NCI-H146 treated with DMSO at 0.1 percent for 48 hours (cell line): Measurements from ENCODE around the gene SRA1.
"Not testable (repeated sequence)": the region's sequence is repeated elsewhere in the genome, so short reads cannot be mapped to it uniquely, and the experiment has no call there.

ENCODE experiments used
- DNase-seq: peaks from one replicate; lab custom pipeline; 2025; ENCODE audit not compliant: unreplicated experiment; lab: John Stamatoyannopoulos, UW

Gene SRA1

GRCh38 chr5:140557136-140557805, at the start of gene SRA1:
Gene SRA1, minus strand, starts transcription at chr5:140557473. Its CDS starts 21 bp downstream, at chr5:140557452.
- peak; percentile 75 for DNase-seq

- no peak for DNase-seq
These were observed 49.8 kb upstream of the SRA1 start for GRCh38 chr5:140607031-140607430.

DNA sequence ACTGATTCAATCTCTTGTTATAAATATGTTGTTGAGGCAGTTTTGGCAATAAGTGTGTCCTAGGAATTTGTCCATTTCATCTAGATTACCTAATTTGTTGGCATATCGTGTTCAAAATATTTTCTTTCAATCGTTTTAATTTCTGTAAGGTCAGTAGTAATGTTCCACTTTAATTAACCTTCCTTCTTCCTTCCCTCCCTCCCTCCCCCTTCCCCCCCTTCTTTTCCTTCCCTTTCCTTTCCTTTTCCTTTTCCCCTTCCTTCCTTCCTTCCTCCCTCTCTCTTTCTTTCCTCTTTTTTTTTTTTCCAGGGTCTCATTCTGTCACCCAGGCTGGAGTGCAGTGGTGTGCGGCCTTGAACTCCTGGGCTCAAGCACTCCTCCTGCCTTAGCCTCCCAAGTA, 48.6 kb upstream of the SRA1 start:
- DNase-seq = no peak

GRCh38 chr5:140603734-140604133, 46.5 kb upstream of the SRA1 start:
- no peak for DNase-seq

DNA sequence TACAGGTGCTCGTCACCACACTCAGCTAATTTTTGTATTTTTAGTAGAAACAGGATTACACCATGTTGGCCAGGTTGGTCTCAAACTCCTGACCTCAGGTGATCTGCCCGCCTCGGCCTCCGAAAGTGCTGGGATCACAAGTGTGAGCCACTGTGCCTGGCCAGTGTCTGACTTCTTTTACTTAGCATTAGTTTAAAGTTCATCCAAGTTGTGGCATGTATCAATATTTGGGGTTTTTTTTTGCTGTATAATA, 46.1 kb upstream of the SRA1 start:
- not testable (repeated sequence) for DNase-seq

DNA sequence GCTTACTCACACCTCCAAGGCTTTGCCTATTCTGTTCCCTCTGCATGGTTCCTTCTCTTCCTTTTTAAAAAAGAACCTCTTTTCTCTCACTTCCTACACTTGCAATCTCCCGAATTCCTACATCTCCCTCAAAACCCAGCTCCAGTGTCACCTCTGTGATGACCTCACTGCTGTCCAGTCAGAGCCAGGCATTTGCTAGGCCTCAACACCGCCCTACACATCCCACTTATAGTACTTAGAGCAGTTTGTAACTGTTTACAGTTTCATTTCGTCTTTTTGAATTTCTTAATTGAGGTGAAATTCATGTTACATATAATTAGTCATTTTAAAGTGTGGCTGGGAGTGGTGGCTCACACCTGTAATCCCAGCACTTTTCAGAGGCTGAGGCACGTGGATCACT, 44.9 kb upstream of the SRA1 start:
- no peak for DNase-seq

- no peak for DNase-seq
These were observed 42.8 kb upstream of the SRA1 start for GRCh38 chr5:140600096-140600495.

GRCh38 chr5:140598836-140599235, 41.6 kb upstream of the SRA1 start:
- no peak for DNase-seq

DNA sequence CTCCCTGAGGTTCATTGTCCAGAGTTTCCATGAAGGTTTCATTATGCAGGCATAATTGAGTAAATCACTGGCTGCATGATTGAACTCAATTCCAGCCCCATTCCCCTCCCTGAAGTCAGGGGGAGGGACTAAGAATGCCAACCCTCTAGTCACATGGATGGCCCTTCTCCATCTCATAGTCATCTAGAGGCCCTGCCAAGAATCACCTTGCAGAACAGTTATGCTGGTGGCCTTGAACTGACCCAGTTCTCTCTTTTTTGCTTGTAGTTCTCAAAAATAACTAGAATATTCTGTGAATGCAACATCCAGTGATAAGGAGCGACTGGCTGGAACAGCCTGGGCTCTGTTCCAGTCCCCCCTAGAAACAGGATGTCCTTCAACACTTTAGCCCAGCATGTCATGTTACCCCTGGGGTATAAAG, 39.1 kb upstream of the SRA1 start:
- no peak for DNase-seq

DNA sequence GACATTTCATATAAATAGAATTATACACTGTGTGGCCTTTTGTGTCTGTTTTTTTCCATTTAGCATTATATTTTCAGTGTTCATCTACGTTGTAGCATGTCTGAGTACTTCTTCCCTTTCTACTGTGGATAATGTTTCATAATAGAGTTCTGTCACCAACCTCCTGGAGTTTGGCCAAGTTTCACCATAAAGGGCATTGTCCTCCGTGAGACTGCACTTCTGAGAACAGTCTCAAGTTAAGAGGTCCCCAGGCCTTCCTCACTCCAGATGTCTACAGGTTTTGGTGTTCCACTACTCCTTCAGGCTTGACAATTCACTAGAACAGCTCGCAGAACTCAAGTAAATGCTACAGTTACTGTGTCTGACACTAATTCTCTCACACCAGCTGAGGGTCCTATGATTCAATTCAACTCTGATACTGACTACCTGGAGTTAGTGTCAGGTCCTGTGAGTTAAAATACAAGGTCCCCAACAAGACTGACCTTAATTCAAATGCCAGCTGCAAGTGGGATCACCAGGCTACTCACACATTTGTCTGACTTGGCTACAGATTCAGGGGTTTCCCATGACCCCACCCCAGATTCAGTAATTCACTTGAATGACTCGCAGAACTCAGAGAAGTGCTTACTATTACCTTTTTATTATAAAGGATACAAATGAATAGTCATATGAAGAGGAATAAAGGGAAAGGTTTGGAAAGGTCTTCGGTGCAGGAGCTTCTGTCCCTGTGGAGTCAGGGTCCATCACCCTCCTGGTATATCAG, 38.4 kb upstream of the SRA1 start:
- DNase-seq = no peak

GRCh38 chr5:140594169-140594568, 36.9 kb upstream of the SRA1 start:
- DNase-seq = no peak

DNA sequence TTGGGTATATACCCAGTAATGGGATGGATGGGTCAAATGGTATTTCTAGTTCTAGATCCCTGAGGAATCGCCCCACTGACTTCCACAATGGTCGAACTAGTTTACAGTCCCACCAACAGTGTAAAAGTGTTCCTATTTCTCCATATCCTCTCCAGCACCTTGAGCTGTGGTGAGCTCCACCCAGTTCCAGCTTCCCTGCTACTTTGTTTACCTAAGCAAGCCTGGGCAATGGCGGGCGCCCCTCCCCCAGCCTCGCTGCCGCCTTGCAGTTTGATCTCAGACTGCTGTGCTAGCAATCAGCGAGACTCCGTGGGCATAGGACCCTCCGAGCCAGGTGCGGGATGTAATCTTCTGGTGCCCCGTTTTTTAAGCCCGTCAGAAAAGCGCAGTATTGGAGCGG, 35.8 kb upstream of the SRA1 start:
- DNase-seq = not testable (repeated sequence)

DNA sequence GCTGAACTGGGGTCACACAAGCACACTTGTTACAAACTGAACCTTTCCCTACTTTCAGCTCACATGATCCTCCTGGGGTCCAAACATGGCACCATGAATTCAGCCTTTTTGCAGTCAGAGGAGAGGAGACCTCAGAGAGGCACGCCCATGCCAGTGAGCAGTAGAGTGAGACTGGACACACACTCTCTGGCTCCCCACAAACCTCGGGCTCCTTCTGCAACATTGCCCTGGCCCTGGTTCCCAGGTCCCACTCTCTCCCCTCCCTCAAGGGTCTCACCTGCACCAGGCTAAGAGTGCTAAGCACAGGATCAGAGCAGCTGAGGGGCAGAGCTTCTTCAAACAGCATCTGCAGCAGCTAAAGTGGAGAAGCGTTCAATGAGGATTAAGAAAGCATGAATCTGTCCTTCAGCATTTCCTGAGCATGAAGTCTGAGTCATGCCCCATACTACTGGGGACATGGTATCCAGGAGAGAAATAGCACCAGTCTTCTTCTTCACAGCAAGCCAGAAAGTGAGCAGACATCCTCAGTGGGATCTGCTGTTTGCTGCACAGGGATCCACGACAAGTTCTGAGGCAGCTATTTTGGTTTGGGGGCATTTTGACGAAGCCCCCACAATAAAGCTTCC, 34.6 kb upstream of the SRA1 start:
- no peak for DNase-seq

GRCh38 chr5:140590861-140591260, 33.6 kb upstream of the SRA1 start:
- DNase-seq = no peak

DNA sequence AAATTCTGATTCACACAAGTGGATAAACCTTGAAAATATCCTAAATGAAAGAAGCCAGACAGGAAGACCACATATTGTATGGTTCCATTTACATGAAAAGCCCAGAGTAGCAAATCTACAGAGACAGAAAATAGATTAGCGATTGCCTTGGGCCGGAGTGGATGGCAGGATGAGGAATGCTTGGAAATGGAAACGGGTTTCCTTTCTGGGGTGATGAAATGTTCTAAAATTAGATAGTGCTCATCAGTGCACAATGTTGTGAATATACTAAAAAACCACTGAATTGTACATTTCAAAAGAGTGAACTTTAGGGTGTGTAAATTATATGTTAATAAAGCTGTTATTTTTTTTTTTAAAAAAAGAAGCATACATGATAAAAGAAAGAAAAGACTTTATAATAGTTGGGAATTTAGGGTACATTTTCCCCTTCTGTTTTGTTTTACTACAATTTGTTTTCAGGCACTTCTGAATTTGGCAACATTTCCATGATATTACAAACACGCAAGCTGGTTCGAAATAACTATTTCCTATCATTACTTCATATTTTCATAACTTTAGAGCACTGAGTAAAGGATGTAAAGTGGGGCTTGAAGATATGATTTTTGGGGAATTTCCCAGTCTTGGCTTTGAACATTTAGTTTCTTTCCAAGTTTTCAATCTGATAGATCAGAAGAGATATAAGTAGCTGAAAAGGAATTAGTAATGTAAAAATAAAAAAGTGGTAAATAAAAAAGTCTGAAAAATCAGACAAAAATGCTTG, 31.2 kb upstream of the SRA1 start:
- DNase-seq = no peak

DNA sequence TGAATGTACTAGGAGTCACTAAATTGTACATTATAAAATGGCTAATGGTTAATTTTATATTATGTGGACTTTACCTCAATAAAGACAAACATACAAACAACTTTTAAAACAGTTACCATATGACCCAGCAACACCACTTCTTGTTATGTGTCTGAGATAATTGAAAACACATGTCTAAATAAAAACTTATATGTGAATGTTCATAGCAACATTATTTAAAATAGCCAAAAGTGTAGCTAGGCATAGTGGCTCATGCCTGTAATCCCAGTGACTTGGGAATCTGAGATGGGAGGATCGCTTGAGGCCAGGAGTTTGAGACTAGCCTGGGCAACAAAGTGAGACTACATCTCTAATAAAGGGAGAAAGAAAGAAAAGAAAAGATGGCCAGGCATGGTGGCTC, 30.2 kb upstream of the SRA1 start:
- DNase-seq = no peak

GRCh38 chr5:140579188-140579747, 22.0 kb upstream of the SRA1 start:
- DNase-seq = not testable (repeated sequence)

GRCh38 chr5:140576776-140577201, 19.5 kb upstream of the SRA1 start:
- no peak for DNase-seq

- DNase-seq = no peak
These were observed 18.0 kb upstream of the SRA1 start for GRCh38 chr5:140575309-140575708.

DNA sequence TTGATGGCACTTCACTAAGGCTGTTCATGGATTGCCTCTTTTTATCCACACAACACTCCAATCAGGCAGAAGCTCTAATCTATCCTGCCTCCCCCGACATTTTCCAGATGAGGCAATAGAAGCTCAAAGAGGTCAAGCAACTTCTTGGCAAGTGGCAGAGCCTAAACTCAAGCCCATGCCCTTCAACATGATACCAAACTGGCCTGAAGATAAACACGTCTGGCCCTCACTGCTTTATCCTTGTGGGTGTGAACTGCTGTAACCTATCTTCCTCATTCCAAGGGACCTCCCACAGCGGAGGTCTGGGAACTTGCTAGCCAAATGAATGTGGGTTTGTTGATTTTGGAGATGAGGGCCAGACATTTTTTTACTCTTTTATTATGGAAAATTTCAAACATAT, 16.9 kb upstream of the SRA1 start:
- no peak for DNase-seq

DNA sequence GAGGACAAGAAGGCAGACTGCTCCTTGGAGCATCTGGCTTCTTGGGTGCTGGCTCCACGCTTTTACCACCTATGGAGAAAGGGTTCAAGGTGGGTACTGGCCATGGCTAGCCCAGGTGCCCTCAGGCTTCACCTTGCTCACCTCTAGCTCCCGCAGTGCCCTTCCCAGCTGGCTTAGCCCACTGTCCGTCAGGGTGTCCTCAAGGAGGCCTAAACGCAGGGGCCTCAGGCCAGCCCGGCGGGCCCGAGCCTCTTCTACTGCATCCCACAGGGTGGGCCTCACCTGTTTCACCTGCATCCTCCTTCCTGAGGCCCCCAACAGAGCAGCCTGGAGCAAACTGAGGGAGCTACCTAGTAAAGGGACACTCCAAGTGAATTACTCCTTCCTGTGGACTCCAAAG, 16.4 kb upstream of the SRA1 start:
- no peak for DNase-seq
